HepG2 (cell line): ENCODE measurements around the gene MZF1. TPM values are rescaled to one million over a fixed set of nuclear protein-coding genes. Genes with fewer than 3 reads are reported as not detected.

Experiments used
- ETV5 ChIP-seq: IDR thresholded peaks from 2 replicates; pipeline ENCODE4 v1.6.1; 2018; ENCODE audit warnings: missing biosample characterization, missing genetic modification reagents, inconsistent platforms, borderline replicate concordance
- FOXK1 ChIP-seq: sonication (generic); formaldehyde crosslinking; IDR thresholded peaks from 2 replicates; pipeline ENCODE4 v1.4.0; 2020; ENCODE audit warnings: low read depth, missing genetic modification reagents, borderline replicate concordance
- SMAD3 ChIP-seq: sonication (generic); formaldehyde crosslinking; IDR thresholded peaks from 2 replicates; pipeline ENCODE4 v1.4.0; 2020; ENCODE audit warnings: missing genetic modification reagents
- ZNF552 ChIP-seq: sonication (generic); formaldehyde crosslinking; IDR thresholded peaks from 2 replicates; pipeline ENCODE4 v1.9.0; 2022; ENCODE audit warnings: missing genetic modification reagents, mild to moderate bottlenecking, borderline replicate concordance
- ZNF564 ChIP-seq: sonication (generic); formaldehyde crosslinking; IDR thresholded peaks from 2 replicates; pipeline ENCODE4 v1.8.1; 2023; ENCODE audit warnings: mild to moderate bottlenecking, missing genetic modification reagents
- ZNF678 ChIP-seq: sonication (generic); formaldehyde crosslinking; IDR thresholded peaks from 2 replicates; pipeline ENCODE4 v1.4.0; 2020; ENCODE audit warnings: mild to moderate bottlenecking, missing genetic modification reagents
- ZNF747 ChIP-seq: sonication (generic); formaldehyde crosslinking; IDR thresholded peaks from 2 replicates; pipeline ENCODE4 v1.8.1; 2023; ENCODE audit warnings: missing genetic modification reagents, mild to moderate bottlenecking, borderline replicate concordance
- ZNF775 ChIP-seq: sonication (generic); formaldehyde crosslinking; IDR thresholded peaks from 2 replicates; pipeline ENCODE4 v1.4.0; 2020; ENCODE audit warnings: missing genetic modification reagents, mild to moderate bottlenecking, moderate library complexity, borderline replicate concordance
- ZSCAN31 ChIP-seq: sonication (generic); formaldehyde crosslinking; IDR thresholded peaks from 2 replicates; pipeline ENCODE4 v1.5.0; 2020; ENCODE audit warnings: low read depth, mild to moderate bottlenecking, missing genetic modification reagents
- polyA plus RNA-seq, 8 experiments: library from polyadenylated mRNA; depleted of rRNA in 3 of 8; stranded (reverse) in 7 of 8; unstranded in 1 of 8; fragments of >200 nt; fragmentation: Illumina TruSeq in 4 of 8; extraction: Trizol in 4 of 8; gene quantifications; 2 replicates each; pipeline versions ENCODE4 v1.2.1 to v1.2.3, GENCODE V29; 2011 to 2016; ENCODE audit warnings: low read depth in 4 of 8, missing spikeins in 1 of 8, mixed read lengths in 1 of 8; ENCODE audit not compliant: insufficient read depth in 1 of 8
- total RNA-seq, 5 experiments: library from RNA; depleted of rRNA; stranded (reverse); fragments of >200 nt; fragmentation: Illumina TruSeq; extraction: Trizol; gene quantifications; 2 replicates each; pipeline ENCODE4 v1.2.3, GENCODE V29; 2016; ENCODE audit warnings: low read depth in 1 of 5
- TF ChIP-seq, protein P1 (sequence below): sonication (generic); formaldehyde crosslinking; IDR thresholded peaks from one replicate; pipeline ENCODE4 v1.5.1; 2020; ENCODE audit warnings: mild to moderate bottlenecking, missing genetic modification reagents; ENCODE audit errors: not compliant biosample characterization
- TF ChIP-seq, protein P2 (sequence below): sonication (generic); formaldehyde crosslinking; IDR thresholded peaks from 2 replicates; pipeline ENCODE4 v1.4.0; 2020; ENCODE audit warnings: missing genetic modification reagents
- TF ChIP-seq, protein P3 (sequence below): sonication (generic); formaldehyde crosslinking; IDR thresholded peaks from 2 replicates; pipeline ENCODE4 v1.4.0; 2020; ENCODE audit warnings: low read depth, missing genetic modification reagents
- TF ChIP-seq, protein P4 (sequence below): sonication (generic); formaldehyde crosslinking; IDR thresholded peaks from 2 replicates; pipeline ENCODE4 v1.4.0; 2020; ENCODE audit warnings: low read depth, mild to moderate bottlenecking, missing genetic modification reagents

The MZF1 gene
- total and polyA plus RNA-seq, 2 of the 13 experiments (the other 11 are each of a cell fraction or from before 2014, with no cell fraction given), result 3.1 to 8.1 TPM

DNA sequence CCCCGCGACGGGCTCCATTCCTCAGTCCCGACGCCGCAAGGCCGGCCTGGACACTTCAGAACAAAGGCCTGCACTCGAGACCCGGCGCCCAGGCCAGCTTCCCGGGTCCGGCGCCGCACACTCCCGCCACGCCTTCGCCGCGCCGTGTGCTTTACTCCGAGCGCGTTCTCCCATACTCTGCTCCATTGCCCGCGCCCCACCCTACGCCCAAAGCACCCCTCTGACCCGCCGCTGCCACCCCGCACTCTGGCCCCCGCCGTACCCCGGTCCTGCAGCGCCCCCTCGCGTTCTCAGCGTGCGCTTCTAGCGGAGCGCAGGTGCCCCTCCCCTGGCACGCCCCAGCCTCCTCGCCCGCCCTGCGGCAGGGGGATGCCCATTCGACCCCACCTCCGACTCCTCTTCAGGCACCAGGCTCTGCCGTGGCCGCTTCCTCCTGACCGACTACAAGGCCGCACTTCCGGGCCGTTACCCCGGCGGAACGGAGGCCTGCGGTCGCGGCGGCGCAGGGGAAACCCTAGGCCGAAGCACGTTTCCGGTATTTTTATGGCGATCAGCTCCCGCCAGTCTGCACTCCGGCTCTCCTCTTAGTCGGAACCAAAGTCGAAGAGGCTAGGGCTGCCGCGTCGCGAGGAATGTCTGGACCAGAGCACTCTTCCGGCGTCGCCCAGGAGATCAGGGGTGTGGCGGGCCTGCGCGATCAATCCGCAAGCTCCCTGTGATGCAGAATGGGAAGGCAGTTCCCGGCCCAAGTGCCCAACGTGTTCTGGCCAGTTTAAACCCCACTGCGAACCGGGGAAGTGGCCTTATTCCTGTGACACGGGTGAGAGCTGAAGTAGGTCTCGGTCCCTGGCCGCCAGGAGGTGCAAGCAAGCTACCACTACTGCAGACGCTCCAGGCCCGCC, 53.5 kb downstream of the MZF1 start, which contains the start of gene ZBTB45 (continued):
- TF ChIP-seq, protein P1, sequence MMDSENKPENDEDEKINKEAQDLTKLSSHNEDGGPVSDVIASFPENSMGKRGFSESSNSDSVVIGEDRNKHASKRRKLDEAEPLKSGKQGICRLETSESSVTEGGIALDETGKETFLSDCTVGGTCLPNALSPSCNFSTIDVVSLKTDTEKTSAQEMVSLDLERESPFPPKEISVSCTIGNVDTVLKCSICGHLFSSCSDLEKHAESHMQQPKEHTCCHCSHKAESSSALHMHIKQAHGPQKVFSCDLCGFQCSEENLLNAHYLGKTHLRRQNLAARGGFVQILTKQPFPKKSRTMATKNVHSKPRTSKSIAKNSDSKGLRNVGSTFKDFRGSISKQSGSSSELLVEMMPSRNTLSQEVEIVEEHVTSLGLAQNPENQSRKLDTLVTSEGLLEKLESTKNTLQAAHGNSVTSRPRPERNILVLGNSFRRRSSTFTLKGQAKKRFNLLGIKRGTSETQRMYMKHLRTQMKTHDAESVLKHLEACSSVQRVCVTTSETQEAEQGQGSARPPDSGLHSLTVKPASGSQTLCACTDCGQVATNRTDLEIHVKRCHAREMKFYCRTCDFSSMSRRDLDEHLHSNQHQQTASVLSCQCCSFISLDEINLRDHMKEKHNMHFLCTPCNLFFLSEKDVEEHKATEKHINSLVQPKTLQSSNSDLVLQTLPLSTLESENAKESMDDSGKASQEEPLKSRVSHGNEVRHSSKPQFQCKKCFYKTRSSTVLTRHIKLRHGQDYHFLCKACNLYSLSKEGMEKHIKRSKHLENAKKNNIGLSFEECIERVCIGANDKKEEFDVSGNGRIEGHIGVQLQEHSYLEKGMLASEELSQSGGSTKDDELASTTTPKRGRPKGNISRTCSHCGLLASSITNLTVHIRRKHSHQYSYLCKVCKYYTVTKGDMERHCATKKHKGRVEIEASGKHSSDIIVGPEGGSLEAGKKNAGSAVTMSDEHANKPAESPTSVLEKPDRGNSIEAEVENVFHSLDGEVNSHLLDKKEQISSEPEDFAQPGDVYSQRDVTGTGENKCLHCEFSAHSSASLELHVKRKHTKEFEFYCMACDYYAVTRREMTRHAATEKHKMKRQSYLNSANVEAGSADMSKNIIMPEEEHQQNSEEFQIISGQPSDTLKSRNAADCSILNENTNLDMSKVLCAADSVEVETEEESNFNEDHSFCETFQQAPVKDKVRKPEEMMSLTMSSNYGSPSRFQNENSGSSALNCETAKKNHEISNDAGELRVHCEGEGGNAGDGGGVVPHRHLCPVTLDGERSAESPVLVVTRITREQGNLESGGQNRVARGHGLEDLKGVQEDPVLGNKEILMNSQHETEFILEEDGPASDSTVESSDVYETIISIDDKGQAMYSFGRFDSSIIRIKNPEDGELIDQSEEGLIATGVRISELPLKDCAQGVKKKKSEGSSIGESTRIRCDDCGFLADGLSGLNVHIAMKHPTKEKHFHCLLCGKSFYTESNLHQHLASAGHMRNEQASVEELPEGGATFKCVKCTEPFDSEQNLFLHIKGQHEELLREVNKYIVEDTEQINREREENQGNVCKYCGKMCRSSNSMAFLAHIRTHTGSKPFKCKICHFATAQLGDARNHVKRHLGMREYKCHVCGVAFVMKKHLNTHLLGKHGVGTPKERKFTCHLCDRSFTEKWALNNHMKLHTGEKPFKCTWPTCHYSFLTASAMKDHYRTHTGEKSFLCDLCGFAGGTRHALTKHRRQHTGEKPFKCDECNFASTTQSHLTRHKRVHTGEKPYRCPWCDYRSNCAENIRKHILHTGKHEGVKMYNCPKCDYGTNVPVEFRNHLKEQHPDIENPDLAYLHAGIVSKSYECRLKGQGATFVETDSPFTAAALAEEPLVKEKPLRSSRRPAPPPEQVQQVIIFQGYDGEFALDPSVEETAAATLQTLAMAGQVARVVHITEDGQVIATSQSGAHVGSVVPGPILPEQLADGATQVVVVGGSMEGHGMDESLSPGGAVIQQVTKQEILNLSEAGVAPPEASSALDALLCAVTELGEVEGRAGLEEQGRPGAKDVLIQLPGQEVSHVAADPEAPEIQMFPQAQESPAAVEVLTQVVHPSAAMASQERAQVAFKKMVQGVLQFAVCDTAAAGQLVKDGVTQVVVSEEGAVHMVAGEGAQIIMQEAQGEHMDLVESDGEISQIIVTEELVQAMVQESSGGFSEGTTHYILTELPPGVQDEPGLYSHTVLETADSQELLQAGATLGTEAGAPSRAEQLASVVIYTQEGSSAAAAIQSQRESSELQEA (CRISPR knock-in tag), result peak; percentile 86
- TF ChIP-seq SMAD3 (CRISPR knock-in tag), result peak; percentile 98
- TF ChIP-seq ZNF678 (CRISPR knock-in tag), result 0 out of 2 replicates have a peak, but pooled peaks have one; percentile 55
- peak; percentile 94 for TF ChIP-seq ZNF552 (CRISPR knock-in tag)
- peak; percentile 98 for TF ChIP-seq FOXK1 (CRISPR knock-in tag)
- TF ChIP-seq ETV5 (CRISPR knock-in tag), result peak; percentile 95
- TF ChIP-seq ZNF564 (CRISPR knock-in tag), result peak; percentile 8; the same call in 1 of the 2 replicates
- TF ChIP-seq, protein P2, sequence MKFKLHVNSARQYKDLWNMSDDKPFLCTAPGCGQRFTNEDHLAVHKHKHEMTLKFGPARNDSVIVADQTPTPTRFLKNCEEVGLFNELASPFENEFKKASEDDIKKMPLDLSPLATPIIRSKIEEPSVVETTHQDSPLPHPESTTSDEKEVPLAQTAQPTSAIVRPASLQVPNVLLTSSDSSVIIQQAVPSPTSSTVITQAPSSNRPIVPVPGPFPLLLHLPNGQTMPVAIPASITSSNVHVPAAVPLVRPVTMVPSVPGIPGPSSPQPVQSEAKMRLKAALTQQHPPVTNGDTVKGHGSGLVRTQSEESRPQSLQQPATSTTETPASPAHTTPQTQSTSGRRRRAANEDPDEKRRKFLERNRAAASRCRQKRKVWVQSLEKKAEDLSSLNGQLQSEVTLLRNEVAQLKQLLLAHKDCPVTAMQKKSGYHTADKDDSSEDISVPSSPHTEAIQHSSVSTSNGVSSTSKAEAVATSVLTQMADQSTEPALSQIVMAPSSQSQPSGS, result peak; percentile 94
- TF ChIP-seq, protein P3, sequence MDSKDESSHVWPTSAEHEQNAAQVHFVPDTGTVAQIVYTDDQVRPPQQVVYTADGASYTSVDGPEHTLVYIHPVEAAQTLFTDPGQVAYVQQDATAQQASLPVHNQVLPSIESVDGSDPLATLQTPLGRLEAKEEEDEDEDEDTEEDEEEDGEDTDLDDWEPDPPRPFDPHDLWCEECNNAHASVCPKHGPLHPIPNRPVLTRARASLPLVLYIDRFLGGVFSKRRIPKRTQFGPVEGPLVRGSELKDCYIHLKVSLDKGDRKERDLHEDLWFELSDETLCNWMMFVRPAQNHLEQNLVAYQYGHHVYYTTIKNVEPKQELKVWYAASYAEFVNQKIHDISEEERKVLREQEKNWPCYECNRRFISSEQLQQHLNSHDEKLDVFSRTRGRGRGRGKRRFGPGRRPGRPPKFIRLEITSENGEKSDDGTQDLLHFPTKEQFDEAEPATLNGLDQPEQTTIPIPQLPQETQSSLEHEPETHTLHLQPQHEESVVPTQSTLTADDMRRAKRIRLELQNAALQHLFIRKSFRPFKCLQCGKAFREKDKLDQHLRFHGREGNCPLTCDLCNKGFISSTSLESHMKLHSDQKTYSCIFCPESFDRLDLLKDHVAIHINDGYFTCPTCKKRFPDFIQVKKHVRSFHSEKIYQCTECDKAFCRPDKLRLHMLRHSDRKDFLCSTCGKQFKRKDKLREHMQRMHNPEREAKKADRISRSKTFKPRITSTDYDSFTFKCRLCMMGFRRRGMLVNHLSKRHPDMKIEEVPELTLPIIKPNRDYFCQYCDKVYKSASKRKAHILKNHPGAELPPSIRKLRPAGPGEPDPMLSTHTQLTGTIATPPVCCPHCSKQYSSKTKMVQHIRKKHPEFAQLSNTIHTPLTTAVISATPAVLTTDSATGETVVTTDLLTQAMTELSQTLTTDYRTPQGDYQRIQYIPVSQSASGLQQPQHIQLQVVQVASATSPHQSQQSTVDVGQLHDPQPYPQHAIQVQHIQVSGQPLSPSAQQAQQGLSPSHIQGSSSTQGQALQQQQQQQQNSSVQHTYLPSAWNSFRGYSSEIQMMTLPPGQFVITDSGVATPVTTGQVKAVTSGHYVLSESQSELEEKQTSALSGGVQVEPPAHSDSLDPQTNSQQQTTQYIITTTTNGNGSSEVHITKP, result peak; percentile 61; the same call in 1 of the 2 replicates
- peak; percentile 98; the same call in 1 of the 2 replicates for TF ChIP-seq ZNF747
- no peak for TF ChIP-seq ZNF775 (CRISPR knock-in tag)
- peak; percentile 99 for TF ChIP-seq ZSCAN31
- TF ChIP-seq, protein P4, sequence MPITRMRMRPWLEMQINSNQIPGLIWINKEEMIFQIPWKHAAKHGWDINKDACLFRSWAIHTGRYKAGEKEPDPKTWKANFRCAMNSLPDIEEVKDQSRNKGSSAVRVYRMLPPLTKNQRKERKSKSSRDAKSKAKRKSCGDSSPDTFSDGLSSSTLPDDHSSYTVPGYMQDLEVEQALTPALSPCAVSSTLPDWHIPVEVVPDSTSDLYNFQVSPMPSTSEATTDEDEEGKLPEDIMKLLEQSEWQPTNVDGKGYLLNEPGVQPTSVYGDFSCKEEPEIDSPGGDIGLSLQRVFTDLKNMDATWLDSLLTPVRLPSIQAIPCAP, result no peak
